VCaP (cell line): ENCODE results near the gene CLECL1.

ENCODE experiments used
- H3K27ac ChIP-seq: fragments of 450-650 bp; 2 replicates; pipeline ENCODE4 v1.5.1; 2017
- CTCF ChIP-seq: fragments of 450-650 bp; conservative IDR thresholded peaks from 2 replicates; pipeline ENCODE4 v1.5.1; 2017; ENCODE audit warnings: mild to moderate bottlenecking, moderate library complexity

The CLECL1 gene

GRCh38 chr12:9756170-9756569 lies 23.3 kb upstream of the CLECL1 start:
- H3K27ac ChIP-seq = no peak overlapping the region
- TF ChIP-seq CTCF = no peak

- no peak overlapping the region for H3K27ac ChIP-seq
- no peak for TF ChIP-seq CTCF
Measured at GRCh38 chr12:9755567-9755966, 22.7 kb upstream of the CLECL1 start.

GRCh38 chr12:9755035-9755434 lies 22.1 kb upstream of the CLECL1 start:
- no peak overlapping the region for H3K27ac ChIP-seq
- TF ChIP-seq CTCF = no peak

GRCh38 chr12:9754099-9754927 lies 21.4 kb upstream of the CLECL1 start:
- no peak overlapping the region for H3K27ac ChIP-seq
- no peak for TF ChIP-seq CTCF

GRCh38 chr12:9753498-9753897 lies 20.6 kb upstream of the CLECL1 start:
- no peak for TF ChIP-seq CTCF
- H3K27ac ChIP-seq = no peak overlapping the region

- no peak overlapping the region for H3K27ac ChIP-seq
- TF ChIP-seq CTCF = no peak
Measured at GRCh38 chr12:9753073-9753472, 20.2 kb upstream of the CLECL1 start.

GRCh38 chr12:9752145-9752933 lies 19.4 kb upstream of the CLECL1 start:
- no peak for TF ChIP-seq CTCF
- no peak overlapping the region for H3K27ac ChIP-seq
